ENCODE measurements around the gene BICRAL.

The BICRAL gene

DNA sequence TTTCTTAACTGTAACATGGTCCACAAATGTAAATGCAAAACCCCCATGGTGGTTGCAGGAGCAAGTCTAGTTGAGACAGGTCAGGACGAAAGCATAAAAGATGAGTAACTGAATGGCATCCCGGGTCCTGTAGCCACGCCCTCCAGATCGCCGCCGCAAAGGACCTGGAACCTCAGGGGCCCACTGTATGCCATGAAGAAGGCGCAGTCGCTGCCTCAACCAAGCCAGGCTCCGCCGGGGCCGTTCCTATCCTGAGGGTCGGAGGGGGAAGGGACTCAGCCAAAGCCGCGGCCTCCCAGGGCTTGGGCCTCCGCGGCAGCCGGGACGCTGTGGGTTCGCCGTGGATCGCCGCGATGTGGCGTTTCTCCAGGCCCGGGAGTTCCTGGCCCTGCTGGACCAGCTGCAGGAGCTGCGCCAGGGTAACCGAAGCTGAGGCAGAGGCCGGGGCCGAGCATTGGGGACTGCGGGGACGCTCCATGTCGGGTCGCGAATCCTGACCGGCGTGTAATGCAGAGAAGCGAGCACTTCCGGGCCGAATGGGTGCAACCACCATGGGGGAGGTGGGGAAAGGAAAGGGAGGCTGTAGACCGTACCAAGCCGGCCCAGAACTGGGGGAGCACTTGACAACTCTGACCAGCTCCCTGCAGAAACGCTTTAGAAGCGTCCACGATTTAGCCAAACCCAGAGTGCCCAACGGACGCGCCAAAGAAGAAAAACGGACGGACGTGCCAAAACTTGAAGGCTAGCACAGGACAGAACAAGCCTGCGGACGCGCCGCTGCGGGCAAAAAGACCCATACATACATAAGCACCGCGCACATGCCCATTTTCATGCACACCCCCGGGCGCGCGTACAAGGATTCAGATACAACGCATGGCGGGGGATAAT is 108.7 kb downstream of the BICRAL start:
- TF ChIP-seq EP300 (IDR thresholded peaks at IDR 0.05; ENCODE audit: borderline replicate concordance): peak; percentile 47; the same call in 1 of the 2 replicates
- TF ChIP-seq FOXM1 (IDR thresholded peaks at IDR 0.05; ENCODE audit: borderline replicate concordance, low read depth): no peak
- TF ChIP-seq TAF1 (IDR thresholded peaks at IDR 0.05; ENCODE audit: low read depth): peak; percentile 92
- TF ChIP-seq CEBPB (IDR thresholded peaks at IDR 0.05): no peak; the same call in 1 of the 2 replicates
- TF ChIP-seq, protein P1, sequence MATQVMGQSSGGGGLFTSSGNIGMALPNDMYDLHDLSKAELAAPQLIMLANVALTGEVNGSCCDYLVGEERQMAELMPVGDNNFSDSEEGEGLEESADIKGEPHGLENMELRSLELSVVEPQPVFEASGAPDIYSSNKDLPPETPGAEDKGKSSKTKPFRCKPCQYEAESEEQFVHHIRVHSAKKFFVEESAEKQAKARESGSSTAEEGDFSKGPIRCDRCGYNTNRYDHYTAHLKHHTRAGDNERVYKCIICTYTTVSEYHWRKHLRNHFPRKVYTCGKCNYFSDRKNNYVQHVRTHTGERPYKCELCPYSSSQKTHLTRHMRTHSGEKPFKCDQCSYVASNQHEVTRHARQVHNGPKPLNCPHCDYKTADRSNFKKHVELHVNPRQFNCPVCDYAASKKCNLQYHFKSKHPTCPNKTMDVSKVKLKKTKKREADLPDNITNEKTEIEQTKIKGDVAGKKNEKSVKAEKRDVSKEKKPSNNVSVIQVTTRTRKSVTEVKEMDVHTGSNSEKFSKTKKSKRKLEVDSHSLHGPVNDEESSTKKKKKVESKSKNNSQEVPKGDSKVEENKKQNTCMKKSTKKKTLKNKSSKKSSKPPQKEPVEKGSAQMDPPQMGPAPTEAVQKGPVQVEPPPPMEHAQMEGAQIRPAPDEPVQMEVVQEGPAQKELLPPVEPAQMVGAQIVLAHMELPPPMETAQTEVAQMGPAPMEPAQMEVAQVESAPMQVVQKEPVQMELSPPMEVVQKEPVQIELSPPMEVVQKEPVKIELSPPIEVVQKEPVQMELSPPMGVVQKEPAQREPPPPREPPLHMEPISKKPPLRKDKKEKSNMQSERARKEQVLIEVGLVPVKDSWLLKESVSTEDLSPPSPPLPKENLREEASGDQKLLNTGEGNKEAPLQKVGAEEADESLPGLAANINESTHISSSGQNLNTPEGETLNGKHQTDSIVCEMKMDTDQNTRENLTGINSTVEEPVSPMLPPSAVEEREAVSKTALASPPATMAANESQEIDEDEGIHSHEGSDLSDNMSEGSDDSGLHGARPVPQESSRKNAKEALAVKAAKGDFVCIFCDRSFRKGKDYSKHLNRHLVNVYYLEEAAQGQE (IDR thresholded peaks at IDR 0.05; ENCODE audit: low read depth): no peak
- peak; percentile 63 for TF ChIP-seq YY1 (IDR thresholded peaks at IDR 0.05; ENCODE audit: low read depth)
- peak; percentile 49; the same call in 1 of the 2 replicates for TF ChIP-seq ZBTB7A (IDR thresholded peaks at IDR 0.05; ENCODE audit: low read depth)
- no peak for TF ChIP-seq CREB1 (IDR thresholded peaks at IDR 0.05; ENCODE audit: low read depth)
- TF ChIP-seq, protein P2, sequence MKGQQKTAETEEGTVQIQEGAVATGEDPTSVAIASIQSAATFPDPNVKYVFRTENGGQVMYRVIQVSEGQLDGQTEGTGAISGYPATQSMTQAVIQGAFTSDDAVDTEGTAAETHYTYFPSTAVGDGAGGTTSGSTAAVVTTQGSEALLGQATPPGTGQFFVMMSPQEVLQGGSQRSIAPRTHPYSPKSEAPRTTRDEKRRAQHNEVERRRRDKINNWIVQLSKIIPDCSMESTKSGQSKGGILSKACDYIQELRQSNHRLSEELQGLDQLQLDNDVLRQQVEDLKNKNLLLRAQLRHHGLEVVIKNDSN (IDR thresholded peaks at IDR 0.05): peak; percentile 40; the same call in 1 of the 2 replicates
- peak; percentile 35; the same call in 1 of the 2 replicates for TF ChIP-seq TEAD4 (IDR thresholded peaks at IDR 0.05)
- TF ChIP-seq NFIC (IDR thresholded peaks at IDR 0.05): peak; percentile 45
- TF ChIP-seq TCF12 (IDR thresholded peaks at IDR 0.05; ENCODE audit: low read depth): peak; percentile 55
- TF ChIP-seq, protein P3, sequence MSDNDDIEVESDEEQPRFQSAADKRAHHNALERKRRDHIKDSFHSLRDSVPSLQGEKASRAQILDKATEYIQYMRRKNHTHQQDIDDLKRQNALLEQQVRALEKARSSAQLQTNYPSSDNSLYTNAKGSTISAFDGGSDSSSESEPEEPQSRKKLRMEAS (IDR thresholded peaks at IDR 0.05): peak; percentile 80

DNA sequence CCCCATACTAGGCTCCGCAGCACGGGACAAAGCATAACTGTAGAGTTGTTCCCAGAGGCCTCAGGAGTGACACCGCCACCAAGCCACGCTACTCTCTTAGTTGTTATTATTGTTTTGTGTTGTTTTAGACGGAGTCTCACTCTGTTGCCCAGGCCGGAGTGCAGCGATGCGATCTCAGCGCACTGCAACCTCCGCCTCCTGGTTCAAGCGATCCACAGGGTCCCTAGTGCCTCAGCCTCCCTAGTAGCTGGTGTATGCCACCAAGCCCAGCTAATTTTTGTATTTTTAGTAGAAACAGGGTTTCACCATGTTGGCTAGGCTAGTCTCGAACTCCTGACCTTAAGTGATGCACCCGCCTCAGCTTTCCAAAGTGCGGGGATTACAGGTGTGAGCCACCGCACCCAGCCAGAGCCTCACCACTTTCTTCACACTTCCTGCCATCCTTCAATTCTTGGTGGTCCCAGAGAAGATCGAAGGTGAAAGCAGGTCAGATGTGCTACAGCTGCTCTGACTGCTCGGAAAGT is 109.4 kb downstream of the BICRAL start:
- TF ChIP-seq NFIC (IDR thresholded peaks at IDR 0.05) (no peak), FOXM1 (IDR thresholded peaks at IDR 0.05; ENCODE audit: borderline replicate concordance, low read depth) (no peak), EP300 (IDR thresholded peaks at IDR 0.05; ENCODE audit: borderline replicate concordance) (no peak), CREB1 (IDR thresholded peaks at IDR 0.05; ENCODE audit: low read depth) (no peak), EGR1 (IDR thresholded peaks at IDR 0.05) (no peak), ZBTB7A (IDR thresholded peaks at IDR 0.05; ENCODE audit: low read depth) (no peak), CEBPB (IDR thresholded peaks at IDR 0.05) (no peak), TAF1 (IDR thresholded peaks at IDR 0.05; ENCODE audit: low read depth) (no peak; the same call in 1 of the 2 replicates), RAD21 (IDR thresholded peaks at IDR 0.05; ENCODE audit: low read depth) (no peak), YY1 (IDR thresholded peaks at IDR 0.05; ENCODE audit: low read depth) (no peak), TCF12 (IDR thresholded peaks at IDR 0.05; ENCODE audit: low read depth) (no peak), TEAD4 (IDR thresholded peaks at IDR 0.05) (no peak)
- TF ChIP-seq, protein P2 (IDR thresholded peaks at IDR 0.05): no peak
- TF ChIP-seq, protein P3 (IDR thresholded peaks at IDR 0.05): no peak
- TF ChIP-seq, protein P1 (IDR thresholded peaks at IDR 0.05; ENCODE audit: low read depth): no peak

DNA sequence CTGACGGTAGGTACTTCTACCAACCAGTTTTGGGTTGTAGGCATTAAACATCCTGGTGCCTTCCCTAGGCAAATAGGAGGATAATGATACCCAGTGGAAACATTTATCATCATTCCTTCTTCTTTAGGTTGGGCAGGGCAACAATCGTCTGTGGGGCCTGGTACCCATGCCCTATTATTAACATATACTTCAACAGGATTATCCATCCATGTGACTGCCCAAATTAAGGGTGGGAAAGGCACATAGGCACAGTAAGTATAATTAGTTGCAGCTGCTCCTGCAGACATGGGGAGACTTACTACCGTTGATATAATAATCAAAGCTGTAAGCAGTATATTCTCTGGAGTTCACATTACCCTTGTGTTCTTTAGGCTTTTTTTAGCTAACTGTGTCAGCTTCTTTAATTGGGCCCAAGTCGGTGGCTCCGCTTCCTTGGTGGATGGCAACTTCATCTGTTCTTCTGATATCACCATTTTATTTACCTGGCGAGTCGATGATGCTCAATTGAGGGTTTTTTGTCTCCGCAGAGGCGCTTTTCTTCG is 114.4 kb downstream of the BICRAL start:
- TF ChIP-seq EGR1 (IDR thresholded peaks at IDR 0.05): no peak
- TF ChIP-seq CEBPB (IDR thresholded peaks at IDR 0.05): no peak
- TF ChIP-seq, protein P1 (IDR thresholded peaks at IDR 0.05; ENCODE audit: low read depth): no peak
- TF ChIP-seq ZBTB7A (IDR thresholded peaks at IDR 0.05; ENCODE audit: low read depth): no peak
- no peak for TF ChIP-seq TEAD4 (IDR thresholded peaks at IDR 0.05)
- no peak for TF ChIP-seq NFIC (IDR thresholded peaks at IDR 0.05)
- TF ChIP-seq TCF12 (IDR thresholded peaks at IDR 0.05; ENCODE audit: low read depth): no peak
- no peak for TF ChIP-seq FOXM1 (IDR thresholded peaks at IDR 0.05; ENCODE audit: borderline replicate concordance, low read depth)
- no peak for TF ChIP-seq EP300 (IDR thresholded peaks at IDR 0.05; ENCODE audit: borderline replicate concordance)
- TF ChIP-seq TAF1 (IDR thresholded peaks at IDR 0.05; ENCODE audit: low read depth): no peak
